Stimulated activated CD4-positive, alpha-beta T cell treated with anti-CD3 and anti-CD28 coated beads, Interleukin-2, amount 100 ng/mL, for 4 hours (primary cell): ENCODE results near the gene COL5A1.

Experiments used
- DNase-seq: peaks from one replicate; pipeline ENCODE4 v3.0.0-alpha.2; 2020; ENCODE audit warnings: low read depth

The COL5A1 gene

GRCh38 chr9:134626571-134627416 lies 14.8 kb upstream of the COL5A1 start:
- DNase-seq = no peak

- DNase-seq = no peak
Observed at GRCh38 chr9:134627417-134628353, 13.9 kb upstream of the COL5A1 start.

- DNase-seq = no peak
Observed at GRCh38 chr9:134628354-134628736, 13.3 kb upstream of the COL5A1 start.

GRCh38 chr9:134629061-134629585 lies 12.5 kb upstream of the COL5A1 start:
- DNase-seq = no peak

- no peak for DNase-seq
Observed at GRCh38 chr9:134629586-134630392, 11.8 kb upstream of the COL5A1 start.

- DNase-seq = no peak
Observed at GRCh38 chr9:134630393-134630790, 11.2 kb upstream of the COL5A1 start.

- no peak for DNase-seq
Observed at GRCh38 chr9:134630861-134631260, 10.7 kb upstream of the COL5A1 start.

- DNase-seq = no peak
Observed at GRCh38 chr9:134631881-134632280, 9.7 kb upstream of the COL5A1 start.

GRCh38 chr9:134632329-134632728 lies 9.3 kb upstream of the COL5A1 start:
- no peak for DNase-seq

- no peak for DNase-seq
Observed at GRCh38 chr9:134633362-134634142, 8.1 kb upstream of the COL5A1 start.

GRCh38 chr9:134634176-134634575 lies 7.4 kb upstream of the COL5A1 start:
- DNase-seq = no peak

- no peak for DNase-seq
Observed at GRCh38 chr9:134634667-134635230, 6.9 kb upstream of the COL5A1 start.

- DNase-seq = no peak
Observed at GRCh38 chr9:134635351-134636148, 6.1 kb upstream of the COL5A1 start.

- DNase-seq = no peak
Observed at GRCh38 chr9:134636149-134636507, 5.5 kb upstream of the COL5A1 start.

- no peak for DNase-seq
Observed at GRCh38 chr9:134637241-134637640, 4.4 kb upstream of the COL5A1 start.

GRCh38 chr9:134637696-134638501 lies 3.7 kb upstream of the COL5A1 start:
- DNase-seq = no peak

- no peak for DNase-seq
Observed at GRCh38 chr9:134638502-134639090, 3.0 kb upstream of the COL5A1 start.

- no peak for DNase-seq
Observed at GRCh38 chr9:134639994-134640393, 1.6 kb upstream of the COL5A1 start.
